Keratinocyte (primary cell): ENCODE measurements around the gene ZNF649. TPM values are rescaled to one million over a fixed set of nuclear protein-coding genes. Genes with fewer than 3 reads are reported as not detected.
"Not testable (repeated sequence)": the region's sequence is repeated elsewhere in the genome, so short reads cannot be mapped to it uniquely, and the experiment has no call there.

Experiments
- DNase-seq: peaks from one replicate; pipeline ENCODE4 v3.0.0-alpha.2; 2011; ENCODE audit warnings: low read depth, missing footprints, low spot score
- FAIRE-seq: peaks from 2 replicates; lab custom pipeline; 2011; peaks lifted over from hg19 to GRCh38; lab: Jason Lieb, UNC
- H2AFZ ChIP-seq: 2 replicates; pipeline ENCODE4 v1.6.0; 2012; ENCODE audit warnings: low read length, control low read depth, inconsistent platforms; ENCODE audit not compliant: control insufficient read depth
- H3K27ac ChIP-seq: 2 replicates; pipeline ENCODE4 v1.5.1; 2011; ENCODE audit warnings: low read length; ENCODE audit not compliant: control insufficient read depth, insufficient read depth
- H3K27me3 ChIP-seq: 3 replicates; pipeline ENCODE4 v1.6.0; 2011; ENCODE audit warnings: low read length; ENCODE audit not compliant: control insufficient read depth, insufficient read depth; ENCODE audit errors: extremely low read depth
- H3K36me3 ChIP-seq, 2 experiments: 2 replicates in 1 of 2; 3 replicates in 1 of 2; pipeline ENCODE4 v1.5.1; 2011; ENCODE audit warnings: low read length in 2 of 2, mild to moderate bottlenecking in 1 of 2; ENCODE audit not compliant: control insufficient read depth in 2 of 2, insufficient read depth in 2 of 2; ENCODE audit errors: extremely low read depth in 1 of 2
- H3K4me1 ChIP-seq: 3 replicates; pipeline ENCODE4 v1.5.1; 2011; ENCODE audit warnings: low read length; ENCODE audit not compliant: control insufficient read depth, insufficient read depth; ENCODE audit errors: extremely low read depth
- H3K4me2 ChIP-seq: 3 replicates; pipeline ENCODE4 v1.6.0; 2011; ENCODE audit warnings: low read depth, low read length; ENCODE audit not compliant: control insufficient read depth, insufficient read depth; ENCODE audit errors: extremely low read depth
- H3K4me3 ChIP-seq, 3 experiments: fragments of 200-600 bp in 1 of 3; sonication (generic) in 1 of 3; 2 replicates in 2 of 3; 3 replicates in 1 of 3; pipeline ENCODE4 v1.5.1; 2011 to 2016; ENCODE audit warnings: low read length in 3 of 3, mild to moderate bottlenecking in 3 of 3, control low read depth in 2 of 3, inconsistent platforms in 1 of 3, low read depth in 1 of 3, mixed read lengths in 1 of 3, mixed run types in 1 of 3, moderate library complexity in 1 of 3; ENCODE audit not compliant: control insufficient read depth in 2 of 3, insufficient read depth in 2 of 3; ENCODE audit errors: extremely low read depth in 1 of 3
- H3K79me2 ChIP-seq: 2 replicates; pipeline ENCODE4 v1.6.0; 2012; ENCODE audit warnings: low read length; ENCODE audit not compliant: control insufficient read depth, insufficient read depth
- H3K9ac ChIP-seq: 3 replicates; pipeline ENCODE4 v1.6.0; 2011; ENCODE audit warnings: low read length; ENCODE audit not compliant: control insufficient read depth, insufficient read depth; ENCODE audit errors: extremely low read depth
- H3K9me1 ChIP-seq: 3 replicates; pipeline ENCODE4 v1.6.0; 2011; ENCODE audit warnings: low read length; ENCODE audit not compliant: control insufficient read depth, insufficient read depth; ENCODE audit errors: extremely low read depth
- H3K9me3 ChIP-seq: 2 replicates; pipeline ENCODE4 v1.5.1; 2012; ENCODE audit warnings: low read depth, low read length; ENCODE audit not compliant: control insufficient read depth
- H4K20me1 ChIP-seq: 3 replicates; pipeline ENCODE4 v1.6.0; 2011; ENCODE audit warnings: low read length; ENCODE audit not compliant: control insufficient read depth, insufficient read depth; ENCODE audit errors: extremely low read depth
- EZH2 ChIP-seq: IDR thresholded peaks from one replicate; pipeline ENCODE4 v1.6.1; 2012; ENCODE audit warnings: inconsistent platforms, mild to moderate bottlenecking, low read length, moderate library complexity
- dilution Hi-C: fragments of 300-500 bp; cut with MboI; formaldehyde crosslinking; loops from one replicate; pipeline ENCODE4 v1.7.0; 2020; ENCODE audit warnings: low sequenced_read_pairs; ENCODE audit not compliant: extremely low pct_ligation_motif_present
- polyA plus RNA-seq, 5 experiments: library from polyadenylated mRNA; depleted of rRNA in 3 of 5; stranded (reverse) in 3 of 5; stranded (forward) in 1 of 5; unstranded in 1 of 5; fragments of >200 nt; gene quantifications; 1 replicate in 1 of 5; 2 replicates in 3 of 5; 3 replicates in 1 of 5; pipeline versions ENCODE4 v1.2.1 to v1.2.3, GENCODE V29; 2011 to 2012; ENCODE audit warnings: missing spikeins in 2 of 5, low read depth in 1 of 5, low replicate concordance in 1 of 5
- TF ChIP-seq, protein P1 (sequence below), 3 experiments: IDR thresholded peaks in 1 of 3; conservative IDR thresholded peaks in 1 of 3; optimal IDR thresholded peaks in 1 of 3; 2 replicates in 2 of 3; 3 replicates in 1 of 3; pipeline versions ENCODE3 to v1.5.1; 2011; ENCODE audit warnings: low read length in 3 of 3, mild to moderate bottlenecking in 3 of 3, moderate library complexity in 2 of 3, control low read depth in 1 of 3, inconsistent platforms in 1 of 3; ENCODE audit not compliant: insufficient read depth in 2 of 3; ENCODE audit errors: extremely low read depth in 1 of 3

ZNF649 gene
- polyA plus RNA-seq, 1 donor (not counting 4 experiments of a cell fraction or from before 2014, with no cell fraction given) = 6.5 TPM

DNA sequence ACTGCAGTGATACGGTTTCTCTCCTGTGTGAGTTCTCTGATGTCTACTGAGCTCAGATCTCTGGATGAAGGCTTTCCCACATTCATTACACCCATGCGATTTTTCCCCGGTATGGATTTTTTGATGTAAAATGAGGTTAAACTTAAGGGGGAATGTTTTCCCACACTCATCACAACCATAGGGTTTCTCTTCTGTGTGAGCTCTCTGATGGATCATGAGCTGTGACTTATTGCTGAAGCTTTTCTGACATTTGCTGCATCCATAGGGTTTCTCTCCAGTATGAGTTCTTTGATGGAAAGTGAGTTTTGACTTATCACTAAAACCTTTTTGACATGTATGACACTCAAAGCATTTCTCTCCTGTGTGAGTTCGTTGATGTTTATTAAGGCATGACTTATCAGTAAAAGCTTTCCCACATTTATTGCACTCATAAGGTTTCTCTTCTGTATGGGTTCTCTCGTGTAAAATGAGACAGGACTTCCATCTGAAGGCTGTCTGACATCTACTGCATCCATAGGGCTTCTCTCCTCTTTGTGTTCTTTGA lies 10.6 kb upstream of the ZNF649 start:
- H3K4me1 ChIP-seq = no peaks in the 10 kb centered on the region
- no peak overlapping the region for H3K4me3 ChIP-seq
- no peaks in the 10 kb centered on the region for H3K36me3 ChIP-seq
- H4K20me1 ChIP-seq = no peaks in the 10 kb centered on the region
- H2AFZ ChIP-seq = no peak overlapping the region
- no peaks in the 10 kb centered on the region for H3K79me2 ChIP-seq
- no peak overlapping the region for H3K4me2 ChIP-seq
- no peak for FAIRE-seq
- H3K9ac ChIP-seq = no peak overlapping the region
- TF ChIP-seq, protein P1, sequence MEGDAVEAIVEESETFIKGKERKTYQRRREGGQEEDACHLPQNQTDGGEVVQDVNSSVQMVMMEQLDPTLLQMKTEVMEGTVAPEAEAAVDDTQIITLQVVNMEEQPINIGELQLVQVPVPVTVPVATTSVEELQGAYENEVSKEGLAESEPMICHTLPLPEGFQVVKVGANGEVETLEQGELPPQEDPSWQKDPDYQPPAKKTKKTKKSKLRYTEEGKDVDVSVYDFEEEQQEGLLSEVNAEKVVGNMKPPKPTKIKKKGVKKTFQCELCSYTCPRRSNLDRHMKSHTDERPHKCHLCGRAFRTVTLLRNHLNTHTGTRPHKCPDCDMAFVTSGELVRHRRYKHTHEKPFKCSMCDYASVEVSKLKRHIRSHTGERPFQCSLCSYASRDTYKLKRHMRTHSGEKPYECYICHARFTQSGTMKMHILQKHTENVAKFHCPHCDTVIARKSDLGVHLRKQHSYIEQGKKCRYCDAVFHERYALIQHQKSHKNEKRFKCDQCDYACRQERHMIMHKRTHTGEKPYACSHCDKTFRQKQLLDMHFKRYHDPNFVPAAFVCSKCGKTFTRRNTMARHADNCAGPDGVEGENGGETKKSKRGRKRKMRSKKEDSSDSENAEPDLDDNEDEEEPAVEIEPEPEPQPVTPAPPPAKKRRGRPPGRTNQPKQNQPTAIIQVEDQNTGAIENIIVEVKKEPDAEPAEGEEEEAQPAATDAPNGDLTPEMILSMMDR (optimal IDR thresholded peaks at IDR 0.05 in 1 of 3, IDR thresholded peaks at IDR 0.05 in 1 of 3, conservative IDR thresholded peaks at IDR 0.05 in 1 of 3; ENCODE audit: extremely low read depth in 1 of 3, insufficient read depth in 2 of 3, low read length in 3 of 3) = no peak
- no peak for TF ChIP-seq EZH2
- H3K27ac ChIP-seq = no peak overlapping the region
- dilution Hi-C loops = no loop called here
- no peaks in the 10 kb centered on the region for H3K27me3 ChIP-seq
- no peaks in the 10 kb centered on the region for H3K9me1 ChIP-seq
- DNase-seq = no peak
- peaks cover 6% of the 10 kb centered on the region for H3K9me3 ChIP-seq

DNA sequence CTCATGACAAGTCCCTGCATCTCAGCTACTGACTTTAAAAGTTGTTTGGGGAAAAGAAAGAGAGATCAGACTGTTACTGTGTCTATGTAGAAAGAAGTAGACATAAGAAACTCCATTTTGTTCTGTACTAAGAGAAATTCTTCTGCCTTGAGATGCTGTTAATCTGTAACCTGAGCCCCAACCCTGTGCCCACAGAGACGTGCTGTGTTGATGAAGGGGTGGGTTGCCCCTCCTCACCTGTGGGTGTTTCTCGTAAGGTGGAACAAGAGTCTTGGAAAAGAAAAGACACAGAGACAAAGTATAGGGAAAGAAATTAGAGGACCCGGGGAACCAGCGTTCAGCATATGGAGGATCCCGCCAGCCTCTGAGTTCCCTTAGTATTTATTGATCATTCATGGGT lies 3.2 kb upstream of the ZNF649 start:
- dilution Hi-C loops, H3K27ac ChIP-seq, H3K4me1 ChIP-seq, H3K36me3 ChIP-seq, H3K9me3 ChIP-seq, H3K4me2 ChIP-seq, DNase-seq, H3K9me1 ChIP-seq, H3K9ac ChIP-seq, H4K20me1 ChIP-seq, H3K4me3 ChIP-seq, H2AFZ ChIP-seq, FAIRE-seq, H3K27me3 ChIP-seq: not testable (repeated sequence)
- peaks cover 17% of the 10 kb centered on the region for H3K79me2 ChIP-seq

DNA sequence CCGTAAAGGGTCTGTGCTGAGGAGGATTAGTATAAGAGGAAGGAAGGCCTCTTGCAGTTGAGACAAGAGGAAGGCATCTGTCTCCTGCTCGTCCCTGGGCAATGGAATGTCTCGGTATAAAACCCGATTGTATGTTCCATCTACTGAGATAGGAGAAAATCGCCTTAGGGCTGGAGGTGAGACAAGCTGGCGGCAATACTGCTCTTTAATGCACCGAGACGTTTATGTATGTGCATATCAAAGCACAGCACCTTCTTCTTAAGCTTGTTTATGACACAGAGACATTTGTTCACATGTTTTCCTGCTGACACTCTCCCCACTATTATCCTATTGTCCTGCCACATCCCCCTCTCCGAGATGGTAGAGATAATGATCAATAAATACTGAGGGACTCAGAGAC lies 1.3 kb upstream of the ZNF649 start:
- H3K9me3 ChIP-seq, DNase-seq, H3K4me3 ChIP-seq, dilution Hi-C loops, H2AFZ ChIP-seq, H3K4me1 ChIP-seq, H3K27me3 ChIP-seq, H3K27ac ChIP-seq, H3K9me1 ChIP-seq, H3K36me3 ChIP-seq, H3K9ac ChIP-seq, H4K20me1 ChIP-seq, H3K4me2 ChIP-seq, FAIRE-seq: not testable (repeated sequence)
- peaks cover 32% of the 10 kb centered on the region for H3K79me2 ChIP-seq

DNA sequence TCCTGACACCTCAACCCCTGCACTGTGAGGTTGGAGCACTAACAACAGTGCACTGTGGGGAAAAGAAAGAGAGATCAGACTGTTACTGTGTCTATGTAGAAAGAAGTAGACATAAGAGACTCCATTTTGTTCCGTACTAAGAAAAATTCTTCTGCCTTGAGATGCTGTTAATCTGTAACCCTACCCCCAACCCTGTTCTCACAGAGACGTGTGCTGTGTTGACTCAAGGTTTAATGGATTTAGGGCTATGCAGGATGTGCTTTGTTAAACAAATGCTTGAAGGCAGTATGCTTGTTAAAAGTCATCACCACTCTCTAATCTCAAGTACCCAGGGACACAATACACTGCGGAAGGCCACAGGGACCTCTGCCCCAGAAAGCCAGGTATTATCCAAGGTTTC lies 822 bp upstream of the ZNF649 start:
- Histone ChIP-seq H3K79me2 (peaks cover 37% of the 10 kb centered on the region), H2AFZ (peak overlapping the region; percentile 54), H3K9me3 (peaks cover 12% of the 10 kb centered on the region)
- H3K4me1 ChIP-seq, H3K27me3 ChIP-seq, H3K4me3 ChIP-seq, H3K9ac ChIP-seq, FAIRE-seq, H3K4me2 ChIP-seq, H3K9me1 ChIP-seq, H3K27ac ChIP-seq, dilution Hi-C loops, DNase-seq, H4K20me1 ChIP-seq, H3K36me3 ChIP-seq: not testable (repeated sequence)
